SU-DHL-6 (cell line): ENCODE results near the gene SMOC1.

Source experiments
- H2AFZ ChIP-seq: fragments of 200-600 bp; sonication (generic); 2 replicates; pipeline ENCODE4 v1.6.1; 2014; ENCODE audit warnings: low read depth, mild to moderate bottlenecking, moderate library complexity, mixed read lengths, antibody characterized with exemption, low read length; ENCODE audit not compliant: severe bottlenecking
- H3F3A ChIP-seq: fragments of 200-600 bp; shearing (Covaris generic); 2 replicates; pipeline ENCODE4 v1.6.0; 2016; ENCODE audit warnings: antibody characterized with exemption, mild to moderate bottlenecking; ENCODE audit not compliant: insufficient read depth
- H3K27ac ChIP-seq: fragments of 200-600 bp; sonication (generic); 2 replicates; pipeline ENCODE4 v1.5.1; 2016; ENCODE audit warnings: low read depth, mild to moderate bottlenecking, low read length, moderate library complexity, mixed read lengths
- H3K27me3 ChIP-seq: fragments of 200-600 bp; sonication (generic), shearing (Covaris generic); 2 replicates; pipeline ENCODE4 v1.6.0; 2014; ENCODE audit warnings: mild to moderate bottlenecking, low read length
- H3K36me3 ChIP-seq: fragments of 200-600 bp; sonication (generic); 2 replicates; pipeline ENCODE4 v1.6.1; 2014; ENCODE audit warnings: mild to moderate bottlenecking, low read length, mixed read lengths
- H3K4me2 ChIP-seq: fragments of 300-600, 200-600 bp; shearing (Covaris generic), sonication (generic); 2 replicates; pipeline ENCODE4 v1.6.0; 2014; ENCODE audit warnings: low read length, low read depth, mild to moderate bottlenecking; ENCODE audit not compliant: poor library complexity, severe bottlenecking
- H3K4me3 ChIP-seq: fragments of 200-600 bp; sonication (generic); 2 replicates; pipeline ENCODE4 v1.5.1; 2014; ENCODE audit warnings: antibody characterized with exemption, low read length, mild to moderate bottlenecking, mixed read lengths; ENCODE audit not compliant: insufficient read depth, poor library complexity, severe bottlenecking
- H3K79me2 ChIP-seq: fragments of 200-600 bp; sonication (generic); 2 replicates; pipeline ENCODE4 v1.6.1; 2014; ENCODE audit warnings: mild to moderate bottlenecking, low read length, moderate library complexity; ENCODE audit not compliant: insufficient read depth
- H3K9ac ChIP-seq: fragments of 200-600 bp; sonication (generic); 2 replicates; pipeline ENCODE4 v1.7.0; 2014; ENCODE audit warnings: mild to moderate bottlenecking, low read length
- H3K9me2 ChIP-seq: fragments of 200-600 bp; sonication (generic); replicated peaks from 2 replicates; pipeline ENCODE4 v1.6.1; 2014; ENCODE audit warnings: low read length; ENCODE audit not compliant: insufficient read depth
- H3K9me3 ChIP-seq: fragments of 200-600 bp; sonication (generic); 2 replicates; pipeline ENCODE4 v1.6.1; 2014; ENCODE audit warnings: low read length, mixed read lengths; ENCODE audit not compliant: insufficient read depth
- H4K20me1 ChIP-seq: fragments of 200-600 bp; sonication (generic); 2 replicates; pipeline ENCODE4 v1.6.1; 2014; ENCODE audit warnings: low read depth, mild to moderate bottlenecking, antibody characterized with exemption, low read length, moderate library complexity, mixed read lengths
- EZH2phosphoT487 ChIP-seq: fragments of 200-600 bp; sonication (generic), shearing (Covaris generic); conservative IDR thresholded peaks from 2 replicates; pipeline ENCODE4 v1.6.1; 2018; ENCODE audit warnings: mild to moderate bottlenecking, antibody characterized with exemption, low read length, moderate library complexity, mixed read lengths
- TF ChIP-seq, protein P1 (sequence below): fragments of 200-600 bp; sonication (generic); IDR thresholded peaks from one replicate; pipeline ENCODE4 v1.5.1; 2017; ENCODE audit warnings: antibody characterized with exemption, mild to moderate bottlenecking, low read length, moderate library complexity; ENCODE audit not compliant: insufficient read depth, poor library complexity, severe bottlenecking

Gene SMOC1

DNA sequence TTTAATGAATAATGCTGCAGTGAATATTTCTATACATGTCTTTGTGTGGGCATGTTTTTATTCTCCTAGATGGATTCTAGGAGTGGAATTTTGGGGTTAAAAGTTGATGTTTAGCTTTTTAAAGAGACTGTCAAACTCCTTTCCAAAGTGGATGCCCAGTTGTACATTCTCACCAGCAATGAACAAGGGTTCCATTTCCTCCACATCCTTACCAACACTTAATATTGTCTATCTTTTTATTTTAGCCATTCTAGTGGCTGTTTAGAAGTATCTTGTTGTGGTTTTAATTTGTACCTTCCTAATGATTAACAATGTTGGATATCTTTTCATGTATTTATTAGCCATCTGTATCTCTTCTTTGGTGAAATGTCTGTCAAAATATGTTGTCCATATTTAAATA is 109.8 kb downstream of the SMOC1 start:
- Histone ChIP-seq H3F3A (no peaks in the 10 kb centered on the region), H4K20me1 (no peaks in the 10 kb centered on the region), H3K36me3 (no peaks in the 10 kb centered on the region), H3K4me2 (no peak overlapping the region), H3K9me2 (no peaks in the 10 kb centered on the region), H3K27ac (no peak overlapping the region), H2AFZ (no peak overlapping the region), H3K4me3 (no peak overlapping the region), H3K27me3 (no peaks in the 10 kb centered on the region), H3K79me2 (no peaks in the 10 kb centered on the region), H3K9me3 (peaks cover 8% of the 10 kb centered on the region; the same call in 1 of the 2 replicates), H3K9ac (no peak overlapping the region)
- no peak for TF ChIP-seq EZH2phosphoT487
- TF ChIP-seq, protein P1, sequence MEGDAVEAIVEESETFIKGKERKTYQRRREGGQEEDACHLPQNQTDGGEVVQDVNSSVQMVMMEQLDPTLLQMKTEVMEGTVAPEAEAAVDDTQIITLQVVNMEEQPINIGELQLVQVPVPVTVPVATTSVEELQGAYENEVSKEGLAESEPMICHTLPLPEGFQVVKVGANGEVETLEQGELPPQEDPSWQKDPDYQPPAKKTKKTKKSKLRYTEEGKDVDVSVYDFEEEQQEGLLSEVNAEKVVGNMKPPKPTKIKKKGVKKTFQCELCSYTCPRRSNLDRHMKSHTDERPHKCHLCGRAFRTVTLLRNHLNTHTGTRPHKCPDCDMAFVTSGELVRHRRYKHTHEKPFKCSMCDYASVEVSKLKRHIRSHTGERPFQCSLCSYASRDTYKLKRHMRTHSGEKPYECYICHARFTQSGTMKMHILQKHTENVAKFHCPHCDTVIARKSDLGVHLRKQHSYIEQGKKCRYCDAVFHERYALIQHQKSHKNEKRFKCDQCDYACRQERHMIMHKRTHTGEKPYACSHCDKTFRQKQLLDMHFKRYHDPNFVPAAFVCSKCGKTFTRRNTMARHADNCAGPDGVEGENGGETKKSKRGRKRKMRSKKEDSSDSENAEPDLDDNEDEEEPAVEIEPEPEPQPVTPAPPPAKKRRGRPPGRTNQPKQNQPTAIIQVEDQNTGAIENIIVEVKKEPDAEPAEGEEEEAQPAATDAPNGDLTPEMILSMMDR: no peak

DNA sequence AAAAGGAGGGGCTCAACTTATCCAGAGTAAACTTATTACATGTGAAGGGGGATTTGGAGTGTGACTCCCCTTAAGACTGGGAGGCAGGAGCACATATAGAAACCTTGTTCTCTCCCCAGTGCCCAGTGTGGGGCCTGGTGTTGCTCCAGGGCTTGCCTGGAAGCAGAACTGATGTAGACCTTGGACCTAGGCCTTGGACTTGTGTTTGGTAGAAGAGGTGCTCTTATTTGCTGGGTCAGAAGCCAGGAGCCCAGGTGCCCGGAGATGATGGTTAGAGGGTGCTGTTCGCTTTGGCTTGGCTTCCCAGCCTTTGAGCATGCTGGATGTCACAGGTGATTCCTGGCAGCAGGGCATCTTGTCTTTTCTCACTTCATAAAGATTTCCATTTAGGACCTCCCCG is 110.4 kb downstream of the SMOC1 start:
- Histone ChIP-seq H3K27ac (no peak overlapping the region), H3F3A (no peaks in the 10 kb centered on the region), H3K36me3 (no peaks in the 10 kb centered on the region), H3K9me2 (no peaks in the 10 kb centered on the region), H3K4me2 (no peak overlapping the region), H3K4me3 (no peak overlapping the region), H3K27me3 (no peaks in the 10 kb centered on the region), H3K9ac (no peak overlapping the region), H4K20me1 (no peaks in the 10 kb centered on the region), H3K79me2 (no peaks in the 10 kb centered on the region), H3K9me3 (peaks cover 8% of the 10 kb centered on the region; the same call in 1 of the 2 replicates), H2AFZ (no peak overlapping the region)
- TF ChIP-seq, protein P1: no peak
- TF ChIP-seq EZH2phosphoT487: no peak

DNA sequence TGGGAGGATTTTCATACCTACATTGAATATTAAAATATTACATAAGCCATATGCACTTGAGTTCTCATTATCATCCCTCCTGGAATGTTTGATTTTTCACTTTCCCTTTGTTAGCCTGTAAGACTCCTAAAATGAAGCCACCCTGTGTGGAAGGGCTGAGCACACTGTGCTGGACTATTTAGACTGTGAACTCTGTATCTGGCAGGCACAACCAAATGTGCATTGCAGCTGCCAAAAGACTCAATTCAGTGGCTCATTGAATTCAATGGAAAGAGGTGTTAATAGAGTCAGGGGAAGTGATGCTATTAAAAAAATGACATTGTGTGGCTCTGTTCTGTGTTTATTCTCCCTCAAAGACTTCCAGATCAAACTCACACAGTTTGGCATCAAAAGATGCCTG is 111.1 kb downstream of the SMOC1 start:
- H3K9me3 ChIP-seq: peaks cover 8% of the 10 kb centered on the region; the same call in 1 of the 2 replicates
- H3K9ac ChIP-seq: no peak overlapping the region
- no peaks in the 10 kb centered on the region for H3K79me2 ChIP-seq
- H3K27me3 ChIP-seq: no peaks in the 10 kb centered on the region
- TF ChIP-seq, protein P1: no peak
- no peaks in the 10 kb centered on the region for H3K36me3 ChIP-seq
- H4K20me1 ChIP-seq: no peaks in the 10 kb centered on the region
- no peak overlapping the region for H3K4me2 ChIP-seq
- H3K27ac ChIP-seq: no peak overlapping the region
- no peak overlapping the region for H2AFZ ChIP-seq
- no peak overlapping the region for H3K4me3 ChIP-seq
- no peaks in the 10 kb centered on the region for H3F3A ChIP-seq
- H3K9me2 ChIP-seq: no peaks in the 10 kb centered on the region
